Gastroesophageal sphincter (tissue), 3 donors: ENCODE measurements around the gene SLPI.

ENCODE experiments used
- CTCF ChIP-seq, 4 experiments: fragments of 200-600 bp in 2 of 4; fragments of 450-650 bp in 2 of 4; sonication (generic) in 1 of 4; IDR thresholded peaks; one replicate each; pipeline ENCODE4 v1.5.1; 2017 to 2019; ENCODE audit warnings: antibody characterized with exemption in 4 of 4, mild to moderate bottlenecking in 2 of 4, moderate library complexity in 2 of 4
- EP300 ChIP-seq: sonication (generic); formaldehyde crosslinking; IDR thresholded peaks from one replicate; pipeline ENCODE4 v1.6.1; 2017; ENCODE audit warnings: antibody characterized with exemption, mild to moderate bottlenecking
- POLR2A ChIP-seq, 2 donors: fragments of 450-650 bp; IDR thresholded peaks; one replicate each; pipeline ENCODE4 v1.6.1; 2017; ENCODE audit warnings: antibody characterized with exemption in 2 of 2, mild to moderate bottlenecking in 2 of 2, moderate library complexity in 1 of 2
- POLR2AphosphoS5 ChIP-seq: sonication (generic); formaldehyde crosslinking; IDR thresholded peaks from one replicate; pipeline ENCODE4 v1.6.1; 2017; ENCODE audit warnings: antibody characterized with exemption

DNA sequence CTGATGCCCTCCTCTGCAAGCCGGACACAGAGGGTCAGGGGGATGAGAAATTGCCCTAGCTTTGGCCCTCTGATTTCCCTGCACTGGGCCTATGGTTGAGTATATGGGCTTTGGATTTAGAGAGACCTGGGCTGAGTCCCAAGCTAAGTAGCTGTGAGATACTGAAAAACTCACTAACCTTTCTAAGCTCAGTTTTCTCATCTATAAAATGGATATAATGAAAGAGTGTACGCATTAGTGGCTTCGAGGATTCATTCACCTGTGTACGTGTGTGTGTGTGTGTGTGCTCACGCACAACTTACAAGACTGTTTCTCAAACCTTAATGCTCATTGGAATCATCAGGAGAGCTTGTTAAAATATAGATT is 39.6 kb upstream of the SLPI start:
- no peak for TF ChIP-seq CTCF (IDR thresholded peaks at IDR 0.05)
- no peak for TF ChIP-seq POLR2A (IDR thresholded peaks at IDR 0.05)
- no peak for TF ChIP-seq EP300
- TF ChIP-seq POLR2AphosphoS5 = no peak
